ENCODE results near the gene GJC1.

DNA sequence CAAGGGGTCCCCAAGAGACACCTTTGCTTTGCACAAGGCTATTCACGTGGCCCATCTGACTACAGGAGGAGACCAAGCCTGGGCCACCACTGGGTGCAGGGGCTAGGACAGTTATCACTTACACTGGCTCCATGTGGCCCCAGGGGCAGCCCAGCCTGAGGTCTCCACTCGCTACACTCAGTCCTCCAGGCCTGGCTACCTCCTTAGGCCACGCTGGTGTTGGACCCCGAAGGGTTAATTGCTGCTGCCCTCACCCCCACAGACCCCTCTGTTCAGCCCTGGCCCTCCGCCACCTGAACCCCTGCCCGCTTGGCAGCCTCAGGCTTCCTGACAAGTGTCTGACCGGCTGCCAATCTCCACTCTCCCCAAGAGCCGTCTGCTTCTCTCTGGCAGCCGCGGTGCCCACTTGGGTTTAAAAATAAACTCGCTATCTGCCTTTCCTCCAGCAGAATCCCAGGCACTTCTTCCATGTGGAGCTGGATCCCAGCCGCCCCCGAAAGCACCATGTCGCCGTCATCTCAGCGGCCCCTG, 43.5 kb downstream of the GJC1 start:
- TF ChIP-seq POLR2A (IDR thresholded peaks at IDR 0.05), result no peak
- no peak for TF ChIP-seq POLR2AphosphoS5 (IDR thresholded peaks at IDR 0.05)

Data from breast epithelium (tissue), 3 donors.